HepG2 (cell line): ENCODE data around the gene PRXL2B. TPM values are rescaled to one million over a fixed set of nuclear protein-coding genes. Genes with fewer than 3 reads are reported as not detected.

Experiments used
- AHR ChIP-seq: IDR thresholded peaks from 2 replicates; pipeline ENCODE4 v1.6.1; 2018; ENCODE audit warnings: missing genetic modification reagents, missing compliant biosample characterization
- CENPX ChIP-seq: sonication (generic); formaldehyde crosslinking; IDR thresholded peaks from 2 replicates; pipeline ENCODE4 v1.9.0; 2021; ENCODE audit warnings: mild to moderate bottlenecking, missing genetic modification reagents, moderate library complexity
- DZIP1 ChIP-seq: sonication (generic); formaldehyde crosslinking; IDR thresholded peaks from 2 replicates; pipeline ENCODE4 v1.5.0; 2020; ENCODE audit warnings: mild to moderate bottlenecking, missing genetic modification reagents
- FOXO1 ChIP-seq: sonication (generic); formaldehyde crosslinking; IDR thresholded peaks from 2 replicates; pipeline ENCODE4 v1.4.0; 2020; ENCODE audit warnings: missing genetic modification reagents
- GPBP1L1 ChIP-seq: sonication (generic); formaldehyde crosslinking; IDR thresholded peaks from 2 replicates; pipeline ENCODE4 v1.5.0; 2020; ENCODE audit warnings: mild to moderate bottlenecking, missing genetic modification reagents
- HMG20B ChIP-seq: conservative IDR thresholded peaks from 2 replicates; pipeline ENCODE4 v1.6.1; 2016; ENCODE audit warnings: missing genetic modification reagents, missing compliant biosample characterization
- MYC ChIP-seq: sonication (generic); formaldehyde crosslinking; IDR thresholded peaks from 2 replicates; pipeline ENCODE4 v1.9.0; 2021; ENCODE audit warnings: missing genetic modification reagents, borderline replicate concordance
- SMC3 ChIP-seq: IDR thresholded peaks from 2 replicates; pipeline ENCODE4 v1.6.1; 2011; ENCODE audit warnings: low read length, improper control_type of control experiment
- SNAPC2 ChIP-seq: sonication (generic); formaldehyde crosslinking; IDR thresholded peaks from 2 replicates; pipeline ENCODE4 v1.8.1; 2022; ENCODE audit warnings: mild to moderate bottlenecking, missing genetic modification reagents
- TFAP4 ChIP-seq: sonication (generic); IDR thresholded peaks from 2 replicates; pipeline ENCODE4 v1.6.1; 2016; ENCODE audit warnings: low read depth, borderline replicate concordance
- TRIM22 ChIP-seq: fragments of 450-650 bp; IDR thresholded peaks from 2 replicates; pipeline ENCODE4 v1.6.1; 2017
- XRCC5 ChIP-seq: fragments of 200-400 bp; formaldehyde crosslinking; optimal IDR thresholded peaks from 2 replicates; pipeline ENCODE3; 2017; ENCODE audit warnings: mild to moderate bottlenecking, low read length
- ZBTB42 ChIP-seq: sonication (generic); formaldehyde crosslinking; IDR thresholded peaks from 2 replicates; pipeline ENCODE4 v1.5.0; 2020; ENCODE audit warnings: mild to moderate bottlenecking, missing genetic modification reagents
- ZMAT5 ChIP-seq: sonication (generic); formaldehyde crosslinking; IDR thresholded peaks from 2 replicates; pipeline ENCODE4 v1.5.0; 2020; ENCODE audit warnings: mild to moderate bottlenecking, low read depth, missing genetic modification reagents, borderline replicate concordance
- ZNF383 ChIP-seq: sonication (generic); formaldehyde crosslinking; IDR thresholded peaks from 2 replicates; pipeline ENCODE4 v1.4.0; 2020; ENCODE audit warnings: missing genetic modification reagents, mild to moderate bottlenecking, borderline replicate concordance
- ZNF691 ChIP-seq: sonication (generic); formaldehyde crosslinking; IDR thresholded peaks from 2 replicates; pipeline ENCODE4 v1.4.0; 2020; ENCODE audit warnings: missing genetic modification reagents, low read depth, mild to moderate bottlenecking, borderline replicate concordance
- ZUFSP ChIP-seq: sonication (generic); formaldehyde crosslinking; IDR thresholded peaks from 2 replicates; pipeline ENCODE4 v1.9.0; 2021; ENCODE audit warnings: missing genetic modification reagents, mild to moderate bottlenecking, borderline replicate concordance
- polyA plus RNA-seq, 8 experiments: library from polyadenylated mRNA; depleted of rRNA in 3 of 8; stranded (reverse) in 7 of 8; unstranded in 1 of 8; fragments of >200 nt; fragmentation: Illumina TruSeq in 4 of 8; extraction: Trizol in 4 of 8; gene quantifications; 2 replicates each; pipeline versions ENCODE4 v1.2.1 to v1.2.3, GENCODE V29; 2011 to 2016; ENCODE audit warnings: low read depth in 4 of 8, missing spikeins in 1 of 8, mixed read lengths in 1 of 8; ENCODE audit not compliant: insufficient read depth in 1 of 8
- total RNA-seq, 5 experiments: library from RNA; depleted of rRNA; stranded (reverse); fragments of >200 nt; fragmentation: Illumina TruSeq; extraction: Trizol; gene quantifications; 2 replicates each; pipeline ENCODE4 v1.2.3, GENCODE V29; 2016; ENCODE audit warnings: low read depth in 1 of 5

Gene PRXL2B
- total and polyA plus RNA-seq, 2 of the 13 experiments (the other 11 are each of a cell fraction or from before 2014, with no cell fraction given) = 16.8 to 22.1 TPM

- no peak for TF ChIP-seq DZIP1 (CRISPR knock-in tag)
- no peak for TF ChIP-seq GPBP1L1
- no peak for TF ChIP-seq SNAPC2 (CRISPR knock-in tag)
- TF ChIP-seq ZUFSP (CRISPR knock-in tag) = no peak
- no peak for TF ChIP-seq ZNF691 (CRISPR knock-in tag)
- TF ChIP-seq AHR (CRISPR knock-in tag) = 0 out of 2 replicates have a peak, but pooled peaks have one; percentile 12
- 0 out of 2 replicates have a peak, but pooled peaks have one; percentile 8 for TF ChIP-seq FOXO1 (CRISPR knock-in tag)
- TF ChIP-seq TFAP4 = peak; percentile 16; the same call in 1 of the 2 replicates
- TF ChIP-seq MYC = peak; percentile 26; the same call in 1 of the 2 replicates
- no peak for TF ChIP-seq ZMAT5 (CRISPR knock-in tag)
- TF ChIP-seq CENPX (CRISPR knock-in tag) = no peak
- TF ChIP-seq SMC3 = 0 out of 2 replicates have a peak, but pooled peaks have one; percentile 20
- TF ChIP-seq ZNF383 (CRISPR knock-in tag) = no peak
- TF ChIP-seq ZBTB42 (CRISPR knock-in tag) = no peak
- TF ChIP-seq HMG20B (CRISPR knock-in tag) = no peak
- TF ChIP-seq XRCC5 = peak; percentile 46
- no peak for TF ChIP-seq TRIM22
Measured at GRCh38 chr1:2554621-2555387, 31.8 kb upstream of the PRXL2B start (continued).
